AG04450 (cell line): ENCODE measurements around the gene SOS1. TPM values are rescaled to one million over a fixed set of nuclear protein-coding genes. Genes with fewer than 3 reads are reported as not detected.
"Not testable (repeated sequence)": the region's sequence is repeated elsewhere in the genome, so short reads cannot be mapped to it uniquely, and the experiment has no call there.

Experiments
- CTCF ChIA-PET: fragments of 300-600, 350-600 bp; formaldehyde crosslinking; extraction: SDS; loops from one replicate; lab custom pipeline; 2022; ENCODE audit warnings: antibody characterized with exemption, inconsistent platforms; lab: Charles Lee
- POLR2A ChIA-PET: fragments of 350-600 bp; formaldehyde crosslinking; extraction: SDS; loops from one replicate; lab custom pipeline; 2021; ENCODE audit warnings: antibody characterized with exemption, inconsistent platforms; lab: Yijun Ruan, JAX
- DNase-seq: peaks from one replicate; pipeline ENCODE4 v3.0.0-alpha.2; 2011; ENCODE audit warnings: low read depth, low spot score
- H3K27ac ChIP-seq: one replicate; pipeline ENCODE4 v1.5.1; 2012; ENCODE audit warnings: low read depth, low read length, control low read depth
- H3K27me3 ChIP-seq: one replicate; pipeline ENCODE4 v1.6.0; 2012; ENCODE audit warnings: low read length; ENCODE audit not compliant: control insufficient read depth, insufficient read depth
- H3K4me3 ChIP-seq: 2 replicates; pipeline ENCODE4 v1.5.1; 2011; ENCODE audit warnings: mild to moderate bottlenecking, low read depth, low read length, control low read depth
- H3K9me3 ChIP-seq: 2 replicates; pipeline ENCODE4 v1.5.1; 2012; ENCODE audit warnings: low read length; ENCODE audit not compliant: control insufficient read depth, insufficient read depth
- polyA plus RNA-seq: library from polyadenylated mRNA; depleted of rRNA; stranded (reverse); fragments of >200 nt; gene quantifications from 2 replicates; pipeline ENCODE4 v1.2.3, GENCODE V29; 2011
- TF ChIP-seq, protein P1 (sequence below): IDR thresholded peaks from 2 replicates; pipeline ENCODE4 v1.5.1; 2011; ENCODE audit warnings: low read depth, low read length, control low read depth, inconsistent platforms

The SOS1 gene
- polyA plus RNA-seq, 1 experiment: 42.2 TPM

DNA sequence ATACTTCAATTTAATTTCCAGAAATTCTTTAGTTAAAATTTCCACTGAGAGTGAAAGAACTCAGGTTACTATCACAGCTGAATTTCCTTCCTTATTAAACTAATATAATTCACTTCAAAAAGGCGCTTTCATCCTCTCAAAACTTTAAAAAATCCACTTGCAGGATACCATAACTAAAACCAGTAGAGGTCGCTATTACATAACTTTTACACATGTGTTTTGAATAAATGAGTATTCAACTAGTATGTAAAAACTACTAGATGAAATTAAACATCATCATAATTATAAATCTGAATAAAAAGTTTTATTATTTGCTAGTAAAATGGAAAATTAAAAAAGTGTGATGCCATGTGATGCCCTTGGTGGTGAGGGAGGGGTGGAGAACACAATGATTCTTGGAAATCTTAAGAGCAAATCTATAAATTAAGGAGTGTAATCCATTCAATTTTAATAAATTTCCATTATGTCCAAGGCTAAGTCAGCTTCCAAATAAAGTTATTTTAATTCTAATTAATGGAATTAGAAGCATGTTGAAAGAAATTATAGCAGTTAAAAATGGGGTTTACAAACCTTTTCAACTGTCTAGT lies 61.4 kb downstream of the SOS1 start:
- Histone ChIP-seq H3K27ac (no peak overlapping the region), H3K4me3 (no peak overlapping the region), H3K9me3 (no peaks in the 10 kb centered on the region), H3K27me3 (no peaks in the 10 kb centered on the region)
- DNase-seq: peak; percentile 18
- TF ChIP-seq, protein P1, sequence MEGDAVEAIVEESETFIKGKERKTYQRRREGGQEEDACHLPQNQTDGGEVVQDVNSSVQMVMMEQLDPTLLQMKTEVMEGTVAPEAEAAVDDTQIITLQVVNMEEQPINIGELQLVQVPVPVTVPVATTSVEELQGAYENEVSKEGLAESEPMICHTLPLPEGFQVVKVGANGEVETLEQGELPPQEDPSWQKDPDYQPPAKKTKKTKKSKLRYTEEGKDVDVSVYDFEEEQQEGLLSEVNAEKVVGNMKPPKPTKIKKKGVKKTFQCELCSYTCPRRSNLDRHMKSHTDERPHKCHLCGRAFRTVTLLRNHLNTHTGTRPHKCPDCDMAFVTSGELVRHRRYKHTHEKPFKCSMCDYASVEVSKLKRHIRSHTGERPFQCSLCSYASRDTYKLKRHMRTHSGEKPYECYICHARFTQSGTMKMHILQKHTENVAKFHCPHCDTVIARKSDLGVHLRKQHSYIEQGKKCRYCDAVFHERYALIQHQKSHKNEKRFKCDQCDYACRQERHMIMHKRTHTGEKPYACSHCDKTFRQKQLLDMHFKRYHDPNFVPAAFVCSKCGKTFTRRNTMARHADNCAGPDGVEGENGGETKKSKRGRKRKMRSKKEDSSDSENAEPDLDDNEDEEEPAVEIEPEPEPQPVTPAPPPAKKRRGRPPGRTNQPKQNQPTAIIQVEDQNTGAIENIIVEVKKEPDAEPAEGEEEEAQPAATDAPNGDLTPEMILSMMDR: peak; percentile 61
- ChIA-PET CTCF (interaction anchor here (0.6 to 16.7 kb wide), 17 partner anchors 9 to 210 kb away, joined by 3 to 342 read pairs (median 4); no protein-coding TSS in a partner anchor), POLR2A (no interaction called here)

DNA sequence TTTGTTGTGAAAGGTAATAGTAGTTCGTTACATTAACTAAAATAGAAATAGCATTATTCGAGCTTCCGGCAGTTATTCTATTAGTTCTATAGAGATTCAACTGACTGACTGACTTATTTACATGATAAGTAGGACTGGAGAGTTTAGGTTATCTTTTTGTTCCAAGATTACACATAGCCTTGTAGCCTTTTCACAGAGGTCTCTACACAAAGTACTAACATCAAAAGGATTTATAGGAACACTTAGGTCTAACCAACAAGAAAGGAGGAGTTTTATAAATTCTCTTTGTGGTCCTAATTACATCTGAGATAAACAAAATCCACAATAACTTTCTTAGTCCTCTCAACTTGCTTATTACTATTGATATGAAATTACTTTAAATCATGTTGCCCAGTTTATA lies 62.8 kb downstream of the SOS1 start:
- H3K9me3 ChIP-seq: no peaks in the 10 kb centered on the region
- H3K27me3 ChIP-seq: no peaks in the 10 kb centered on the region
- H3K4me3 ChIP-seq: no peak overlapping the region
- no peak for DNase-seq
- ChIA-PET POLR2A (no interaction called here), CTCF (interaction anchor here (1.1 to 16.7 kb wide), 7 partner anchors 11 to 204 kb away, joined by 3 to 342 read pairs (median 7); no protein-coding TSS in a partner anchor)
- TF ChIP-seq, protein P1: no peak
- H3K27ac ChIP-seq: no peak overlapping the region

GRCh38 chr2:39052665-39053064 lies 68.2 kb downstream of the SOS1 start:
- DNase-seq, H3K27me3 ChIP-seq, H3K27ac ChIP-seq, H3K4me3 ChIP-seq, POLR2A ChIA-PET, CTCF ChIA-PET, H3K9me3 ChIP-seq: not testable (repeated sequence)

GRCh38 chr2:39050109-39050508 lies 70.7 kb downstream of the SOS1 start:
- H3K27ac ChIP-seq: no peak overlapping the region
- H3K9me3 ChIP-seq: no peaks in the 10 kb centered on the region
- TF ChIP-seq, protein P1: no peak
- ChIA-PET CTCF (interaction anchor here (0.9 to 1.4 kb wide), 2 partner anchors 9 to 179 kb away, joined by 3 to 5 read pairs; no protein-coding TSS in a partner anchor), POLR2A (no interaction called here)
- DNase-seq: no peak
- no peaks in the 10 kb centered on the region for H3K27me3 ChIP-seq
- H3K4me3 ChIP-seq: no peak overlapping the region

GRCh38 chr2:39039072-39039471 lies 81.8 kb downstream of the SOS1 start:
- ChIA-PET CTCF (interaction anchor here (1.5 kb wide), 1 partner anchor 190 kb away, joined by 4 read pairs; no protein-coding TSS in a partner anchor), POLR2A (no interaction called here)
- TF ChIP-seq, protein P1: no peak
- no peaks in the 10 kb centered on the region for H3K9me3 ChIP-seq
- DNase-seq: no peak
- no peak overlapping the region for H3K4me3 ChIP-seq
- no peak overlapping the region for H3K27ac ChIP-seq
- H3K27me3 ChIP-seq: no peaks in the 10 kb centered on the region
